ENCODE measurements around the gene TNS3. TPM values are rescaled to one million over a fixed set of nuclear protein-coding genes. Genes with fewer than 3 reads are reported as not detected.

Gene TNS3
- total and polyA plus RNA-seq, 2 of the 13 experiments (the other 11 are each of a cell fraction or from before 2014, with no cell fraction given), result 52.9 to 55.7 TPM

DNA sequence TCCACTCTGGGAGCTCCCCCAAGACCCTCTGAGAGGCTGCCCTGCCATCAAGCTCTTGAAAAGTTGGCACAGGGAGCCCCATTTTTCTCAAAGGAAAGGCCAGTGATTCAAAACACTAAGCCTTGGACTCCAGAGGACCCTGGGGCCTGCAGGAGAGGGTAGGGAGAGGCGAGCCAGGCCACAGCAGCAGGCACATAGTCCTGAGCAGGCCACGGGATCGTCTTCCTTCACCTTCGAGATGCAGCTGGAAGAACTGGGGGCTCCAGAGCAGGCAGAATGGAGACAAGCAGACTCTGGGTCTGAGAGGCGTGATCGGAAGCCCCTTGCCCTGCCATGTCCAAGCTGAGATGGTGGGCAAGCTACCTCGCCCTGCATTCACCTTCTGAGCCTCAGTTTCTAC is 13.9 kb downstream of the TNS3 start:
- H3K79me2 ChIP-seq (ENCODE audit: insufficient read depth, low read length), result peaks cover 88% of the 10 kb centered on the region
- intact Hi-C loops (cut with micrococcal nuclease; ENCODE audit: unreplicated experiment), result no loop called here

DNA sequence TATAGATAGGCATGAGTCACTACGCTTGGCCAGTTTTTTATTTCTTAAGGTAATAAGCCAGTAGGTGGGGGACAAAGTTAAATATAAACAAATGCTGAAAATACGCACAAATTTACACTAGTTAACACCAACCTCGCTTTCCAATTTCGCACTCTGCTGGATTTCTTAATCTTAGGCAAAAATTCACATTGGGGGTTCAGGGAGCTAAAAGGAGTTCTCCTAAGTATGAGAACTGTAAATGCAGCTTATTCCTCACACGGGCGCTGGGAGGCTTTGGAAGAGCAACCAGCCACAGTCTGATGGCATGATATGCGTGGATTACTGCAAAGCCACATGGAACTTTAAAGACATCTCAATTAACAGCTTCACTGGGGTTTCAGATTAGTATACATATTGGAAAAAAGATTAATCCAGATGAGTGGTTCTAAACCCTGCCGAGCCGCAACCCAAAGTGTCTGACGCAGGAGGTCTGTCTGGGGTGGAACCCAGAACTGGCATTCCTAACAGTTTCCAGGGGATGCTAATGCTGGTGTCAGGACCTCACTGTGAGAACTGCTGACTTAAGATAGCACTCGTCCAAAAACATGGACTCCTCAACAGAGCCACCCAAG is 16.2 kb downstream of the TNS3 start:
- Histone ChIP-seq H3K4me1 (ENCODE audit: insufficient read depth, low read length) (peaks cover 61% of the 10 kb centered on the region), H3K9ac (ENCODE audit: insufficient read depth, low read depth, low read length) (no peak overlapping the region), H4K20me1 (ENCODE audit: insufficient read depth, low read length) (peaks cover 25% of the 10 kb centered on the region), H3K79me2 (ENCODE audit: insufficient read depth, low read length) (peaks cover 88% of the 10 kb centered on the region), H3K4me2 (ENCODE audit: low read depth, low read length) (no peak overlapping the region), H3K27ac (ENCODE audit: extremely low read length, insufficient read depth, low read length) (no peak overlapping the region), H2AFZ (ENCODE audit: low read length) (no peak overlapping the region), H3K36me3 (replicated peaks in 1 of 2; ENCODE audit: control insufficient read depth in 1 of 2, insufficient read depth in 2 of 2, low read length in 2 of 2) (peaks cover 8 to 21% of the 10 kb centered on the region in 2 experiments; a peak in 4 of 5 replicates), H3K4me3 (replicated peaks in 1 of 3; ENCODE audit: insufficient read depth in 1 of 3, low read depth in 2 of 3, low read length in 3 of 3) (no peak overlapping the region), H3K9me3 (ENCODE audit: low read length) (no peaks in the 10 kb centered on the region), H3K27me3 (ENCODE audit: control insufficient read depth in 1 of 2, insufficient read depth in 2 of 2, low read length in 2 of 2) (no peaks in the 10 kb centered on the region)
- POLR2A ChIA-PET, result interaction anchor here (1.3 kb wide), 1 partner anchor 25 kb away, joined by 3 read pairs; no protein-coding TSS in a partner anchor
- no TSS peak for BruUV-seq (replicated peaks)
- intact Hi-C loops (cut with micrococcal nuclease; ENCODE audit: unreplicated experiment) (no loop called here), in situ Hi-C loops (cut with HindIII; ENCODE audit: extremely low pct_ligation_motif_present, low pct_unique_long_range_greater_than_20kb) (no loop called here)
- FAIRE-seq, result no peak
- DNase-seq (ENCODE audit: low spot score), result no peak
- WGBS (ENCODE audit: low lambda C conversion rate), result 97% methylated on average over 10 of the region's 11 CpGs
- CTCF ChIA-PET (ENCODE audit: low intra/inter-chr PET ratio, low total read pairs), result no interaction called here
- no peak for ATAC-seq
- TF ChIP-seq, protein P1, sequence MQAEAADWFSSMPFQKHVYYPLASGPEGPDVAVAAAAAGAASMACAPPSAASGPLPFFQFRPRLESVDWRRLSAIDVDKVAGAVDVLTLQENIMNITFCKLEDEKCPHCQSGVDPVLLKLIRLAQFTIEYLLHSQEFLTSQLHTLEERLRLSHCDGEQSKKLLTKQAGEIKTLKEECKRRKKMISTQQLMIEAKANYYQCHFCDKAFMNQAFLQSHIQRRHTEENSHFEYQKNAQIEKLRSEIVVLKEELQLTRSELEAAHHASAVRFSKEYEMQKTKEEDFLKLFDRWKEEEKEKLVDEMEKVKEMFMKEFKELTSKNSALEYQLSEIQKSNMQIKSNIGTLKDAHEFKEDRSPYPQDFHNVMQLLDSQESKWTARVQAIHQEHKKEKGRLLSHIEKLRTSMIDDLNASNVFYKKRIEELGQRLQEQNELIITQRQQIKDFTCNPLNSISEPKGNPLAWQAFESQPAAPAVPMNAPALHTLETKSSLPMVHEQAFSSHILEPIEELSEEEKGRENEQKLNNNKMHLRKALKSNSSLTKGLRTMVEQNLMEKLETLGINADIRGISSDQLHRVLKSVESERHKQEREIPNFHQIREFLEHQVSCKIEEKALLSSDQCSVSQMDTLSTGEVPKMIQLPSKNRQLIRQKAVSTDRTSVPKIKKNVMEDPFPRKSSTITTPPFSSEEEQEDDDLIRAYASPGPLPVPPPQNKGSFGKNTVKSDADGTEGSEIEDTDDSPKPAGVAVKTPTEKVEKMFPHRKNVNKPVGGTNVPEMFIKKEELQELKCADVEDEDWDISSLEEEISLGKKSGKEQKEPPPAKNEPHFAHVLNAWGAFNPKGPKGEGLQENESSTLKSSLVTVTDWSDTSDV (CRISPR knock-in tag; IDR thresholded peaks at IDR 0.05), result no peak
- TF ChIP-seq ZNF263 (CRISPR knock-in tag; IDR thresholded peaks at IDR 0.05) (no peak), ZMYM4 (CRISPR knock-in tag; IDR thresholded peaks at IDR 0.05) (no peak), NR2F6 (IDR thresholded peaks at IDR 0.05) (no peak), NR2F6 (CRISPR knock-in tag; IDR thresholded peaks at IDR 0.05) (no peak), PCBP2 (optimal IDR thresholded peaks at IDR 0.05; ENCODE audit: low read depth, low read length, poor library complexity, severe bottlenecking) (no peak), ZNF790 (CRISPR knock-in tag; IDR thresholded peaks at IDR 0.05; ENCODE audit: borderline replicate concordance) (no peak)
- TF ChIP-seq, protein P2, sequence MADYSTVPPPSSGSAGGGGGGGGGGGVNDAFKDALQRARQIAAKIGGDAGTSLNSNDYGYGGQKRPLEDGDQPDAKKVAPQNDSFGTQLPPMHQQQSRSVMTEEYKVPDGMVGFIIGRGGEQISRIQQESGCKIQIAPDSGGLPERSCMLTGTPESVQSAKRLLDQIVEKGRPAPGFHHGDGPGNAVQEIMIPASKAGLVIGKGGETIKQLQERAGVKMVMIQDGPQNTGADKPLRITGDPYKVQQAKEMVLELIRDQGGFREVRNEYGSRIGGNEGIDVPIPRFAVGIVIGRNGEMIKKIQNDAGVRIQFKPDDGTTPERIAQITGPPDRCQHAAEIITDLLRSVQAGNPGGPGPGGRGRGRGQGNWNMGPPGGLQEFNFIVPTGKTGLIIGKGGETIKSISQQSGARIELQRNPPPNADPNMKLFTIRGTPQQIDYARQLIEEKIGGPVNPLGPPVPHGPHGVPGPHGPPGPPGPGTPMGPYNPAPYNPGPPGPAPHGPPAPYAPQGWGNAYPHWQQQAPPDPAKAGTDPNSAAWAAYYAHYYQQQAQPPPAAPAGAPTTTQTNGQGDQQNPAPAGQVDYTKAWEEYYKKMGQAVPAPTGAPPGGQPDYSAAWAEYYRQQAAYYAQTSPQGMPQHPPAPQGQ (CRISPR knock-in tag; IDR thresholded peaks at IDR 0.05; ENCODE audit: borderline replicate concordance), result no peak
- TF ChIP-seq, protein P3, sequence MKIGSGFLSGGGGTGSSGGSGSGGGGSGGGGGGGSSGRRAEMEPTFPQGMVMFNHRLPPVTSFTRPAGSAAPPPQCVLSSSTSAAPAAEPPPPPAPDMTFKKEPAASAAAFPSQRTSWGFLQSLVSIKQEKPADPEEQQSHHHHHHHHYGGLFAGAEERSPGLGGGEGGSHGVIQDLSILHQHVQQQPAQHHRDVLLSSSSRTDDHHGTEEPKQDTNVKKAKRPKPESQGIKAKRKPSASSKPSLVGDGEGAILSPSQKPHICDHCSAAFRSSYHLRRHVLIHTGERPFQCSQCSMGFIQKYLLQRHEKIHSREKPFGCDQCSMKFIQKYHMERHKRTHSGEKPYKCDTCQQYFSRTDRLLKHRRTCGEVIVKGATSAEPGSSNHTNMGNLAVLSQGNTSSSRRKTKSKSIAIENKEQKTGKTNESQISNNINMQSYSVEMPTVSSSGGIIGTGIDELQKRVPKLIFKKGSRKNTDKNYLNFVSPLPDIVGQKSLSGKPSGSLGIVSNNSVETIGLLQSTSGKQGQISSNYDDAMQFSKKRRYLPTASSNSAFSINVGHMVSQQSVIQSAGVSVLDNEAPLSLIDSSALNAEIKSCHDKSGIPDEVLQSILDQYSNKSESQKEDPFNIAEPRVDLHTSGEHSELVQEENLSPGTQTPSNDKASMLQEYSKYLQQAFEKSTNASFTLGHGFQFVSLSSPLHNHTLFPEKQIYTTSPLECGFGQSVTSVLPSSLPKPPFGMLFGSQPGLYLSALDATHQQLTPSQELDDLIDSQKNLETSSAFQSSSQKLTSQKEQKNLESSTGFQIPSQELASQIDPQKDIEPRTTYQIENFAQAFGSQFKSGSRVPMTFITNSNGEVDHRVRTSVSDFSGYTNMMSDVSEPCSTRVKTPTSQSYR (CRISPR knock-in tag; IDR thresholded peaks at IDR 0.05; ENCODE audit: borderline replicate concordance), result no peak

More for the DNA sequence above, 13.9 kb downstream of the TNS3 start:
- Histone ChIP-seq H3K4me2 (ENCODE audit: low read depth, low read length) (no peak overlapping the region), H3K9me3 (ENCODE audit: low read length) (no peaks in the 10 kb centered on the region), H3K27ac (ENCODE audit: extremely low read length, insufficient read depth, low read length) (no peak overlapping the region), H3K4me3 (replicated peaks in 1 of 3; ENCODE audit: insufficient read depth in 1 of 3, low read depth in 2 of 3, low read length in 3 of 3) (no peak overlapping the region), H3K4me1 (ENCODE audit: insufficient read depth, low read length) (peaks cover 69% of the 10 kb centered on the region), H3K9ac (ENCODE audit: insufficient read depth, low read depth, low read length) (no peak overlapping the region), H4K20me1 (ENCODE audit: insufficient read depth, low read length) (peaks cover 22% of the 10 kb centered on the region), H3K36me3 (replicated peaks in 1 of 2; ENCODE audit: control insufficient read depth in 1 of 2, insufficient read depth in 2 of 2, low read length in 2 of 2) (peaks cover 8 to 20% of the 10 kb centered on the region in 2 experiments; a peak in 4 of 5 replicates), H3K27me3 (ENCODE audit: control insufficient read depth in 1 of 2, insufficient read depth in 2 of 2, low read length in 2 of 2) (no peaks in the 10 kb centered on the region), H2AFZ (ENCODE audit: low read length) (no peak overlapping the region)
- WGBS (ENCODE audit: low lambda C conversion rate), result 97% methylated on average over 7 of the region's 7 CpGs
- TF ChIP-seq POLR2A (IDR thresholded peaks at IDR 0.05; ENCODE audit: insufficient read depth in 1 of 2, low read depth in 2 of 2, low read length in 2 of 2), result 0 out of 4 replicates have a peak, but pooled peaks of 1 of the 2 experiments have one; percentile 17
- TF ChIP-seq KLF16 (CRISPR knock-in tag; IDR thresholded peaks at IDR 0.05), result no peak
- DNase-seq (ENCODE audit: low spot score) (no peak), FAIRE-seq (no peak), ATAC-seq (no peak)
- no TSS peak for BruUV-seq (replicated peaks)
- ChIA-PET CTCF (ENCODE audit: low intra/inter-chr PET ratio, low total read pairs) (no interaction called here), POLR2A (no interaction called here)
- in situ Hi-C loops (cut with HindIII; ENCODE audit: extremely low pct_ligation_motif_present, low pct_unique_long_range_greater_than_20kb), result no loop called here

Measured in HepG2 (cell line).